HFF-Myc (cell line): ENCODE results near the gene REEP3.
"Not testable (repeated sequence)": the region's sequence is repeated elsewhere in the genome, so short reads cannot be mapped to it uniquely, and the experiment has no call there.

Source experiments
- DNase-seq: peaks from one replicate; pipeline ENCODE4 v3.0.0-alpha.2; 2011; ENCODE audit warnings: low read depth; ENCODE audit errors: extremely low read depth
- H3K4me3 ChIP-seq: replicated peaks from 2 replicates; pipeline ENCODE4 v1.5.1; 2011; ENCODE audit warnings: low read depth, mild to moderate bottlenecking, control low read depth, low read length
- TF ChIP-seq, protein P1 (sequence below): IDR thresholded peaks from 2 replicates; pipeline ENCODE4 v1.5.1; 2012; ENCODE audit warnings: mild to moderate bottlenecking, low read depth, low read length, control low read depth; ENCODE audit errors: missing control alignments

The REEP3 gene

DNA sequence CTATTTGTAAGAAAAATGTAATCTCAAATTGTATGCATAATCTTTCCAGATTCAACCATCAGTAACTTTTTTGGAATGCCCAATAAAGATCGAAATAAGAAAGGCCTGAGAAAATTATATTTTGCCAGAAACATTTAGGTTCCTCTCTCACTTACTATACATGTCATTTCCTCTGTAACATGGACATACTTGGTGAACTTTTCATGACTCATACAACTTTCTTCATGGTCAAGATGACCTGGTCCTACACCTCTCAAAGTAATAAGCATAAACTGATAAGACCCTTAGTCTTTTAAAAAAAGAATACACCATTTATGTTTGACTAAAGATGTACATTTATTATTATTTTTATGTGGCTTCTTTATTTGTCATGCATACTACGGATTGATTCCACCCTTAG lies 125.3 kb downstream of the REEP3 start:
- DNase-seq = no peak
- TF ChIP-seq, protein P1, sequence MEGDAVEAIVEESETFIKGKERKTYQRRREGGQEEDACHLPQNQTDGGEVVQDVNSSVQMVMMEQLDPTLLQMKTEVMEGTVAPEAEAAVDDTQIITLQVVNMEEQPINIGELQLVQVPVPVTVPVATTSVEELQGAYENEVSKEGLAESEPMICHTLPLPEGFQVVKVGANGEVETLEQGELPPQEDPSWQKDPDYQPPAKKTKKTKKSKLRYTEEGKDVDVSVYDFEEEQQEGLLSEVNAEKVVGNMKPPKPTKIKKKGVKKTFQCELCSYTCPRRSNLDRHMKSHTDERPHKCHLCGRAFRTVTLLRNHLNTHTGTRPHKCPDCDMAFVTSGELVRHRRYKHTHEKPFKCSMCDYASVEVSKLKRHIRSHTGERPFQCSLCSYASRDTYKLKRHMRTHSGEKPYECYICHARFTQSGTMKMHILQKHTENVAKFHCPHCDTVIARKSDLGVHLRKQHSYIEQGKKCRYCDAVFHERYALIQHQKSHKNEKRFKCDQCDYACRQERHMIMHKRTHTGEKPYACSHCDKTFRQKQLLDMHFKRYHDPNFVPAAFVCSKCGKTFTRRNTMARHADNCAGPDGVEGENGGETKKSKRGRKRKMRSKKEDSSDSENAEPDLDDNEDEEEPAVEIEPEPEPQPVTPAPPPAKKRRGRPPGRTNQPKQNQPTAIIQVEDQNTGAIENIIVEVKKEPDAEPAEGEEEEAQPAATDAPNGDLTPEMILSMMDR = no peak
- no peak overlapping the region for H3K4me3 ChIP-seq

DNA sequence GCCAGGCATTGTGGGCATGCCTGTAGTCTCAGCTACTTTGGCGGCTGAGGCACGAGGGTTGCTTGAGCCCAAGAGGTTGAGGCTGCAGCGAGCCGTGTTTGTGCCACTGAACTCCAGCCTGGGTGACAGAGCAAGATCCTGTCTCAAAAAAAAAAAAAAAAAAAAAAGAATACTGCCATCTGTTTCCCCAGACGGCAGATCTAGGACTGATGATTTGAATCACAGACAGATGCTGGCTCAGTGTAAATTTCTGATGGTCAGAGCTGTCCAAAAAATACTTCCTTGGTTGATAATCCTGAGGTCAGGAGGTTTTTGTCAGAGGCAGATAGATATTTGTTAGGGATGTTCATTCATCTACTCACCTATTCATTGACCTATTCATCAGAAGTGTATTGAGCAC lies 130.7 kb downstream of the REEP3 start:
- TF ChIP-seq, protein P1 = no peak
- no peak for DNase-seq
- H3K4me3 ChIP-seq = no peak overlapping the region

DNA sequence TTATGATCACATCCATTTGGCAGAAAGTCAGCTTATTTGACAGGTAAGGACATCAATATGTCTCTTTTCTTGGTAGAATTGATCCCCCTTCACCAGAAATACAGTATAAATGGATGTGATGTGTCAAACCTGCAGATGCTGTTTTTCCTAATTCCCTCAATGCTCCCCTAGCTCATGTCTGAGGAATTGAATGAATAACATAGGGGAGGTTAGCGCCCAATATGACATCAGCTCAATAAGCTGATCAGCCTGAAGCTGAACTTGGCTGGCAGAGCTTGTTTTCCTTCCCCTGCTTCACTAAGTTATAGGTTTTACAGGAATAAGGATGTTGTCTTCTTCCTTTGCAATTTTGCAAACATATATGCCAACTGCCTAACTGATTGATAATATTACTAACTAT lies 132.5 kb downstream of the REEP3 start:
- no peak overlapping the region for H3K4me3 ChIP-seq
- no peak for DNase-seq
- TF ChIP-seq, protein P1 = no peak

DNA sequence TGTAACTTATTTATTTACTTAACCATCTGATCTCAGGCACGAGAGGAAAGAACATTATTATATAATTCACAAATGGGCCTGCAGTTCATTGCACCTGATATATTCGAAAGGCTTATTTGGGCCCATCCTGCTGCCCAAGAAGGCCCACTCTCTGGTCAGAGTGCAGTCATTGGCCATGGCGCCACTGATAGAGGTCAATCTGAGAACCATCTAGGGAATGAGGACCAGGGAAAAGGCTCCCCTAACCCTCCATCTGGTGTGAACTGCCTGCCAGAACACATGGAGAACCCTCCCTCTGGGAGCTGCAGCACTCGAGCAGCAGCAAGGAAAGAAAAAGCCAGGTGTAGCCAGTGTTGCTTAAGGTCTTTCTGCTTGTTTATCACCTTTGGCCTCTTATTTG lies 136.6 kb downstream of the REEP3 start:
- H3K4me3 ChIP-seq = no peak overlapping the region
- TF ChIP-seq, protein P1 = no peak
- no peak for DNase-seq

DNA sequence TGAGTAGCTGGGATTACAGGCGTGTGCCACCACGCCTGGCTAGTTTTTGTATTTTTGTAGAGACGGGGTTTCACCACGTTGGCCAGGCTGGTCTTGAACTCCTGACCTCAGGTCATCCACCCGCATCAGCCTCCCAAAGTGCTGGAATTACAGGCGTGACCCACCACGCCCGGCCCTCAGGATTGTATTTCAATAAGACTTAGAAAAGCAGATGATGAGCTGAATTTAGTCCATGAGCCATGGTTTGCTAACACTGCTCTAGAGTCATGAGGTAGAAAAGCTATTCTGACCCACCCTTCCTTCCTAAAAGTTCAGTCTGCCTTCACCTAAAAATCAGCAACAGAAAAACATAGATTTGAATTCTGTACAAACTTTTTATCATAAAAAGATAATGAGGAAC lies 139.7 kb downstream of the REEP3 start:
- not testable (repeated sequence) for H3K4me3 ChIP-seq, DNase-seq

DNA sequence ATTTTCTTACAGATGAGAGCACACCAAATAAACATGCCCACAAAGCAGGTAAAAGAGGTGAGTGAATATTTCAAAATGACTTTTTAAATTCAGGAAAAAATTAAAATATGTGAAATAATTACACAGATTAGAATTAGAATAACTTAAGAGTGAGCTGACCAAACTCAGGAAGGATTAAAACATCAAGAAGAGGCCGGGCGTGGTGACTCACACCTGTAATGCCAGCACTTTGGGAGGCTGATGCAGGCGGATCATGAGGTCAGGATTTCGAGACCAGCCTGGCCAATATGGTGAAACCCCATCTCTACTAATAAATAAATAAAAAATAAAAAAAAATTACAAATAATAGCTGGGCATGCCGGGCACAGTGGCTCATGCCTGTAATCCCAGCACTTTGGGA lies 140.1 kb downstream of the REEP3 start:
- H3K4me3 ChIP-seq = no peak overlapping the region
- TF ChIP-seq, protein P1 = no peak
- DNase-seq = no peak

DNA sequence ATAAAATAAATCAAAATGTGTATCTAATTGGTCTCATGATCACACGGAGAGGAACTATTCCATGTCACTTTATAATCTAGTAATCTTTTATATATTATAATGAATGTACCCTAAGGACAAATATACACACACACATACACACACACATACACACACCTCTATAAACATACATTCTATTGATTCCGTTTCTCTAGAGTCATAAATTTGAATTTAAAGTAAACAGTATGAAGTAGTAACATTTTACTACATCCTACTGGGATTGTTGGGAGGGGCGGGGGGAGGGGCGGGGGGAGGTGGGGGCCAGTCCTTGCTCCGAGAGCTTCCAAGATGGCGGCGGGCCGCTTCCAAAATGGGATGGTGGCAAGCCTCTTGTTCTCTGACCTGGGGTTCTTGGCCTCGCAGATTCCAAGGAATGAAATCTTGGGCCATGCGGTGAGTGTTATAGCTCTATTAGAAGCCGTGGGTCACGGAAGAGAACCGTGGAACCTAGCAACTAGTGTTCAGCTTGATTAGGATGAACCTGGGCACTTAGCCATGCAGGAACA lies 143.2 kb downstream of the REEP3 start:
- TF ChIP-seq, protein P1 = no peak
- DNase-seq = no peak
- H3K4me3 ChIP-seq = no peak overlapping the region

DNA sequence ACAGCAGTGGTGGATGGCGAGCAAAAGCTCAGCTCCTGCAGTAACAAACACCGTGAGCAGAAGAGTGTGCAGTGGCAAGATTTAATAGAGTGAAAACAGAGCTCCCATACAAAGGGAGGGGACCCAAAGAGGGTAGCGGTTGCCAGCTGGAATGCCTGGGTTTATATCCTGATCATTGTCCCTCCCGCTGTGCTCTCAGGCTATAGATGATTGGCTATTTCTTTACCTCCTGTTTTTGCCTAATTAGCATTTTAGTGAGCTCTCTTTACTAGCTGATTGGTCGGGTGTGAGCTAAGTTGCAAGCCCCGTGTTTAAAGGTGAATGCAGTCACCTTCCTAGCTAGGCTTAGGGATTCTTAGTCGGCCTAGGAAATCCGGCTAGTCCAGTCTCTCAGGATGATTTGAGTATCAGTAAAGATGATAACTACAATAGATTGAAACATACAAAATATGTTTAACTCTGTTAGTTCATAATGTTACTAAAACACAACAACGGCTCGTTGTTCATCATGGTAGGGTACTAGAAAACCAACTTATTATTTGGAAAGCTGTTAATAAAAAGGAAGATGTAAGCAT lies 143.9 kb downstream of the REEP3 start:
- not testable (repeated sequence) for DNase-seq, H3K4me3 ChIP-seq
